ES-I3 (cell line): ENCODE results near the gene TEX11.
"Not testable (repeated sequence)": the region's sequence is repeated elsewhere in the genome, so short reads cannot be mapped to it uniquely, and the experiment has no call there.

ENCODE experiments used
- H3K36me3 ChIP-seq: 2 replicates; pipeline ENCODE4 v1.6.1; 2013; ENCODE audit warnings: mild to moderate bottlenecking, low read length, control low read depth, moderate library complexity; ENCODE audit not compliant: insufficient read depth
- H3K4me1 ChIP-seq: 2 replicates; pipeline ENCODE4 v1.6.1; 2013; ENCODE audit warnings: mild to moderate bottlenecking, control low read depth, low read length; ENCODE audit not compliant: insufficient read depth
- H3K9ac ChIP-seq: 2 replicates; pipeline ENCODE4 v1.6.1; 2013; ENCODE audit warnings: low read depth, mild to moderate bottlenecking, low read length, moderate library complexity
- H3K9me3 ChIP-seq: 2 replicates; pipeline ENCODE4 v1.6.1; 2013; ENCODE audit warnings: mild to moderate bottlenecking, low read length, moderate library complexity; ENCODE audit not compliant: control insufficient read depth, insufficient read depth

TEX11 gene

DNA sequence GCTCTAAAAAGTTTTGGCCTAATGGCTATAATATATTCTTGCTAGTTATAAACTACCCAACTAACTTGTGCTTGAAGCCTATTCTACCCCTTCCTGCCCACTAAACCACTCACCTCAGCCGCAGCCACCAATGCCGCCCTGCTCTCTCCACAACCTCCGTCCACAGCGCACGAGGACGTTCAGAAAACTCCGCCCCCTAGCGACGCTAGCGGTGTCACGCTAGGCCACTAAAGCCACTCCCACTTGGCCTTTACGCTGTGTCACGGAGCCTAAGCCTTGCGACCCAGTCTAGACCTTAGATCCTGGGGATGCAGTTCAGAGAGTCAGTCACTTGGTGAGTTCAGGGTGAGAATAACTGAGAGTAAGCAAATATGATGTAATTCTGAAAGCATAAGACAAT is at the start of gene TEX11:
TEX11 (minus strand) TSS at position 171 of the 400 bp plus-strand sequence. CDS start 922 bp downstream, outside the sequence.
- Histone ChIP-seq H3K36me3 (no peaks in the 10 kb centered on the region), H3K9ac (no peak within 1 kb of the TSS), H3K4me1 (no peaks in the 10 kb centered on the region), H3K9me3 (no peaks in the 10 kb centered on the region)

DNA sequence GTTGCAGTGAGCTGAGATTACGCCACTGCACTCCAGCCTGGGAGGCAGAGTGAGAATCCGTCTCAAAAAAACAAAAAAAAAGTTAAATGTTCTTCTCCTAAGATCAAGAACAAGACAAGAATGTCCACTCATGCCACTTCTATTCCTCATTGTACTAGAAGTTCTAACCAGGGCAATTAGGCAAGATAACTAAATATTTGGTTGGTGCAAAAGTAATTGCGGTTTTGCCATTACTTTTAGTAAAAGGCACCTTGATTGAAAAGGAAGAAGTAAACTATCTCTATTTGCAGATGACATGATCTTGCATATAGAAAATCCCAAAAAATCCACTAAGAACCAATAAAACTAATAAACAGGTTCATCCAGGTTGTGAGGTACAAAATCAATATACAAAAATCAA is 46.4 kb upstream of the TEX11 start:
- Histone ChIP-seq H3K4me1 (no peaks in the 10 kb centered on the region), H3K9me3 (no peaks in the 10 kb centered on the region), H3K9ac (no peak overlapping the region), H3K36me3 (no peaks in the 10 kb centered on the region)

DNA sequence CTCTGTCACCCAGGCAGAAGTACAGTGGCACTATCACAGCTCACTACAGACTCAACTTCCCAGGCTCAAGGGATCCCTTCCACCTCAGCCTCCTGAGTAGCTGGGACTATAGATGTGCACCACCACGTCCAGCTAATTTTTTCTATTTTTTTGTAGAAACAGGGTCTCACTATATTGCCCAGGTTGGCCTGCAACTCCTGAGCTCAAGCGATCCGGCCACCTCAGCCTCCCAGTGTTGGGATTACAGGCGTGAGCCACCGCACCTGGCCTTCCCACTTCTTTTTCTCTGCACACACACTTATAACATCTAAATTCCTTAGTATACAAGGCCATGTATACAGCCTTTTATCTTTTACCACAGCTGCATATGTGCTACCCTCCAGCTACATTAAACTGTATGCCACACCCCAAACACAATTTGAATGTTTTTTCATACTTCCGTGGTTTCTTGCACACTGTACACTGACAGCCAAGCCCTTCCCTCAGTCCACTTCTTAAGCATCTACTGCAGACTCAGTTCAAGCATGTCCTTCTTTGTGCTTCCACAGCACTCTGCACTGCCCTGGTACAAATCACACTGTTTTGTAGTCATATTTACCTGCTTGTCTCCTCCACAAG is 15.9 kb upstream of the TEX11 start:
- H3K4me1 ChIP-seq, result peaks cover 18% of the 10 kb centered on the region
- H3K9ac ChIP-seq, result no peak overlapping the region
- peaks cover 26% of the 10 kb centered on the region for H3K36me3 ChIP-seq
- H3K9me3 ChIP-seq, result no peaks in the 10 kb centered on the region

DNA sequence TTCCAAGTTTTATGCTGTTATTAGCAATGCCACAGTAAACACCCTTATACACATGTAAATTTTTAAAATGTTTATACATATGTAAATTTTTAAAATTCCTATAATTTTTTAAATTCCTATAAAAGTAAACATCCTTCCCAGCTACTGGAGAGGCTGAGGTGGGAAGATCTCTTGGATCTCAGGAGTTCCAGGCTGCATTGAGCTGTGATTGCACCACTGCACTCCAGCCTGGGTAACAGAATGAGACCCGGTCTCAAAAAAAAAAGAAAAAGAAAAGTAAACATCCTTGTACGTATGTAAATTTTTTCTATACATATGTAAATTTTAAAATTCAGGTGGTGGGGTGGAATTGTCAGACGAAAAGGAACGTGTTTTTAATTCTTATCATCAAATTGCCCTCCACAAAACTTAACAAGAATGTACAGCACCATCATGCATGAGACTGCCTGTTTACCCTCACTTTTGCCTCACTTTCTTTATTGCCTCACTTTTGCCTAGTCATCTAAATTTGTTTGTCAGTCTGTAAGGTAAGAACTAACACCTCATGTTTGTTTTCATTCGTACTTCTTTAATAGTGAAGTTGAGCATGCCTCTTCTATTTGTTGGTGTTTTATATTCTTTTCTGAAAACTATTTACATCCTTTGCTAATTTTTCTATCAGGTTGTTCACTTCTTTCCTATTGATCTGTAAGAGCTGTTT is 14.4 kb upstream of the TEX11 start:
- peak overlapping the region; percentile 4; the same call in 1 of the 2 replicates for H3K9ac ChIP-seq
- no peaks in the 10 kb centered on the region for H3K9me3 ChIP-seq
- H3K4me1 ChIP-seq, result peaks cover 18% of the 10 kb centered on the region
- H3K36me3 ChIP-seq, result peaks cover 25% of the 10 kb centered on the region

DNA sequence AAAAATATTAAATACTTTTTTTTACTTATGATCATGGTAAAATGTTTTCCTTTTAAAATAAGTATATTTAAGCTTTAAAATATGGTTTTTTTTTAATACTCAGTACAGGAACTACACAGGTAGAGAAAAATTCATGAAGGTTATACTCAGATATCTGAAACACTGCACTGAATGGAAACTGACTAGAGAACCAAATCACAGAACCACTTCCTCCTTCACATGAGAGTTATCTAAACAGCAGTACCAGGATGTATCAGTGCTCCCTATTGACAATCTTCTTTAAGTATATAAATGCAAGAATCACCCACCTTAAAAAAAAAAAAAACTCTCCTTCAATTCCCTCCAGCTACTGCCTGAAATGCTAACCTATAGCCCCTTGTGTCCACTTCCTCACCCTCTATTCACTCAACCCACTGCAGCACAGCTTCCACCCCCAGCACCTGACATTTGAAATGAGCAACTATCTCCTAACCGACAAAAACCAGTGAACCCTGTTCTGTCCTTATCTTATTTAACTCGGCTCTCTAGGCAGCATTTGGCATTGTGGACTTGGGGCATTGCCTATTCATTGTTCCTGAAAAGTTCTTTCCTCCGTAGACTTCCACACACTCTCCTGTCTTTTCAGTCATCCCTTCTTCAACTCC is 13.3 kb upstream of the TEX11 start:
- peak overlapping the region; percentile 3 for H3K9ac ChIP-seq
- H3K9me3 ChIP-seq, result no peaks in the 10 kb centered on the region
- peaks cover 14% of the 10 kb centered on the region; the same call in 1 of the 2 replicates for H3K36me3 ChIP-seq
- H3K4me1 ChIP-seq, result peaks cover 18% of the 10 kb centered on the region

DNA sequence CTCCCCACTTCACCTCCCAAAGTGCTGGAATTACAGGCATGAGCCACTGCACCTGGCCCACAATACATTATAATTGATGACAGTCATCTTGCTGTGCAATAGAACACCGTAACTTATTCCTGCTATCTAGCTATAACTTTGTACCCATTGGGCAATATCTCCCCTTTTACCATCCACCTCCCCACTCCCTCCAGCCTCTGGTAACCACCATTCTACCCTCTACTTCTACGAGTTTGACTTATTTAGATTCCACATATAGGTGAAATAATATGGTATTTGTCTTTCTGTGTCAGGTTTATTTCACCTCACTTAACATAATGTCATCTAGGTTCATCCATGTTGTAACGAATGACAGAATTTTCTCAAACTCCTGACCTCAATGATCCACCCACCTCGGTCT is 8.2 kb upstream of the TEX11 start:
- H3K9ac ChIP-seq, result no peak overlapping the region
- no peaks in the 10 kb centered on the region for H3K9me3 ChIP-seq
- no peaks in the 10 kb centered on the region for H3K36me3 ChIP-seq
- peaks cover 4% of the 10 kb centered on the region; the same call in 1 of the 2 replicates for H3K4me1 ChIP-seq

DNA sequence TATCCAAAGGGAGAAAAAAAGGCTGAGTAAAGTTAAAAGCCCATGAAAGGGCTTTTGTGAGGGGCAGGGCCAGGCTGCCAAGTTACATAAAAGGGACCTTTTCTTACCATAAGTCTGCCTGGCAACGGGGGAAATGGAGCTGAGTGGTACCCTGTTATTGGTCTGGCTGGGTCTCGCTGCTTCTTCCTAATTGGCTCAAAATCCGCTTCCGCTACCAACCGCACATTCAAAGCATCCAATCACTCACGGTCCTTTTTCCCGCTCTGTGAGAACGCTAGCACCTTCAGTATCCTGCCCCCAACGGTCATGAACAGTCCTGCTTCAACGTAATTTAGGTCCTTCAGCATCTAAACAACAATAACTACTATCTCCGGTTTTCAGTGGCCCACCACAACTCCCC is 611 bp downstream of the TEX11 start:
- Histone ChIP-seq H3K36me3 (no peaks in the 10 kb centered on the region), H3K9me3 (no peaks in the 10 kb centered on the region), H3K9ac (no peak overlapping the region), H3K4me1 (no peaks in the 10 kb centered on the region)

DNA sequence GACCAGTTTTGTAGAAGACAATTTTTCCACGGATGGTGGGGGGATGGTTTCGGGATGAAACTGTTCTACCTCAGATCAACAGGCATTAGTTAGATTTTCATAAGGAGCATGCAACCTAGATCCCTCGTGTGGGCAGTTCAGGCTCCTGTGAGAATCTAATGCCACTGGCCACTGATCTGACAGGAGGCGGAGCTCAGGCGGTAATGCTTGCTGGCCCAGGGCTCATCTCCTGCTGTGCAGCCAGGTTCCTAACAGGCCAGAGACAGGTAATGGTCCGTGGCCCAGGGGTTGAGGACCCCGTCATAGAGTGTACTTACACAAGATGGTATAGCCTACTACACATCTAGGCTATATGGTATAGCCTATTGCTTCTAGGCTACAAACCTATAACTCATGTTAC is 7.0 kb downstream of the TEX11 start:
- H3K9ac ChIP-seq, result no peak overlapping the region
- H3K36me3 ChIP-seq, result no peaks in the 10 kb centered on the region
- H3K9me3 ChIP-seq, result no peaks in the 10 kb centered on the region; the same call in 1 of the 2 replicates
- no peaks in the 10 kb centered on the region for H3K4me1 ChIP-seq

DNA sequence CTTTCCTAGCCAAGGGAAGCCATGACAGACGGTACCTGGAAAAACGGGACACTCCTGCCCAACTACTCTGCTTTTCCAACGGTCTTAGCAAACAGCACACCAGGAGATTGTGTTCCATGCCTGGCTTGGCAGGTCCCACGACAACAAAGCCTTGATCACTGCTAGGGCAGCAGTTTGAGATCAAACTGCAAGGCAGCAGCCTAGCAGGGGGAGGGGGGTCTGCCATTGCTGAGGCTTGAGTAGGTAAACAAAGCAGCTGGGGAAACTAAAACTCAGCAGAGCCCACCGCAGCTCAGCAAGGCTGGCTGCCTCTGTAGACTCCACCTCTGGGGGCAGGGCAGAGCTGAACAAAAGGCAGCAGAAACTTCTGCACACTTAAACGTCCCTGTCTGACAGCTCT is 18.1 kb downstream of the TEX11 start:
- not testable (repeated sequence) for H3K4me1 ChIP-seq, H3K9me3 ChIP-seq, H3K9ac ChIP-seq, H3K36me3 ChIP-seq

DNA sequence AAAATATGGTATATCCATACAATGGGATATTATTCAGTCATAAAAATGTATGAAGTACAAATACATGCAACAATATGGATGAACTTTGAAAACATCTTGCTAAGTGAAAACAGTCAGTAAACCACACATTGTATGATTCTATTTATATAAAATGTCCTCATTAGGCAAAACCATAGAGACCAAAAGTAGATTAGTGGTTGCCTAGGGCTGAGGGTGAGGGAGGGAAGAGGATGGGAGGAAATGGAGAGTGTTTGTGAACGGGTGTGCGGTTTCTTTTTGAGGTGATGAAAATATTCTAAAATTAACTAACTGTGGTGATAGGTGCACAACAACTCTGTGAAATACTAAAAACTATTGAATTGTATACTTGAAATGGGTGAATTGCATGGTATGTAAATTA is 29.6 kb downstream of the TEX11 start:
- Histone ChIP-seq H3K36me3 (no peaks in the 10 kb centered on the region), H3K9me3 (no peaks in the 10 kb centered on the region), H3K9ac (no peak overlapping the region), H3K4me1 (no peaks in the 10 kb centered on the region)

DNA sequence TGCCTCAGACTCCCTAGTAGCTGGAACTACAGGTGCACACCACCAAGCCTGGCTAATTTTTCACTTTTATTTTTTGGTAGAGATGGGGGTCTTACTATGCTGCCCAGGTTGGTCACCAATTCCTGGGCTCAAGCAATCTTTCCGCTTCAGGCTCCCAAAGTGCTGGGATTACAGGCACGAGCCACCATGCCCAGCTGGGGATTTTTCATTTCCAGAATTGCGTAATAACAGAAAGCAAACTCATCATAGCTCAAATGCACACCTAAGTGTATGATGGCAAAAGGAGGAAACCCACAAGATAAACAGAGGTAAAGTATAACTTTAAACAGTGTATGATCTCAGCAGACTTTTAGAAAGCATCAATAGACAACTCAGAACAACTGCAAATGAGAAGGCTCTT is 56.2 kb downstream of the TEX11 start:
- no peaks in the 10 kb centered on the region for H3K36me3 ChIP-seq
- H3K9me3 ChIP-seq, result no peaks in the 10 kb centered on the region; the same call in 1 of the 2 replicates
- H3K9ac ChIP-seq, result no peak overlapping the region
- no peaks in the 10 kb centered on the region for H3K4me1 ChIP-seq

DNA sequence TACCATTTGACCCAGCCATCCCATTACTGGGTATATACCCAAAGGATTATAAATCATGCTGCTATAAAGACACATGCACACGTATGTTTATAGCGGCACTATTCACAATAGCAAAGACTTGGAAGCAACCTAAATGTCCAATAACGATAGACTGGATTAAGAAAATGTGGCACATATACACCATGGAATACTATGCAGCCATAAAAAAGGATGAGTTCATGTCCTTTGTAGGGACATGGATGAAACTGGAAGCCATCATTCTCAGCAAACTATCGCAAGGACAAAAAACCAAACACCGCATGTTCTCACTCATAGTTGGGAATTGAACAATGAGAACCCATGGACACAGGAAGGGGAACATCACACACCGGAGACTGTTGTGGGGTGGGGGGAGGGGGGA is 64.4 kb downstream of the TEX11 start:
- H3K36me3 ChIP-seq, H3K4me1 ChIP-seq, H3K9ac ChIP-seq, H3K9me3 ChIP-seq: not testable (repeated sequence)

DNA sequence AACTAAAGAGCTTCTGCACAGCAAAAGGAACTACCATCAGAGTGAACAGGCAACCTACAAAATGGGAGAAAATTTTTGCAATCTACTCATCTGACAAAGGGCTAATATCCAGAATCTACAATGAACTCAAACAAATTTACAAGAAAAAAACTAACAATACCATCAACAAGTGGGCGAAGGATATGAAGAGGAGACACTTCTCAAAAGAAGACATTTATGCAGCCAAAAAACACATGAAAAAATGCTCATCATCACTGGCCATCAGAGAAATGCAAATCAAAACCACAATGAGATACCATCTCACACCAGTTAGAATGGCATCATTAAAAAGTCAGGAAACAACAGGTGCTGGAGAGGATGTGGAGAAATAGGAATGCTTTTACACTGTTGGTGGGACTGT is 64.9 kb downstream of the TEX11 start:
- not testable (repeated sequence) for H3K9me3 ChIP-seq, H3K4me1 ChIP-seq, H3K9ac ChIP-seq, H3K36me3 ChIP-seq

DNA sequence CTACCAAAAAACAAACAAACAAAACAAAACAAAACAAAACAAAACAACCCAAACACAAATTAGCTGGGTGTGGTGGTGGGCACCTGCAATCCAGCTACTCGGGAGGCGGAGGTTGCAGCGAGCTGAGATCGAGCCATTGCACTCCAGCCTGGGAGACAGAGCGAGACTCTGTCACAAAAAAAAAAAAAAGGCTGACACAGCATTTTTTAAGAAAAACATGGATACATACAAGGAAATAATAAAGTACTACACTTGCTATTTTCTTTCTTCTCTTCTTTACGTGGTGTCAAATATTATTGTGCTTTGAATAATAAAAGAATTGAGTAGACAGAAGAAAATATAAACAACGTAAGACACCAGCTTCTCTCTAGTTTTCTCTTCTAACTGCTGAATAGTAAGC is 73.9 kb downstream of the TEX11 start:
- H3K9ac ChIP-seq, result no peak overlapping the region
- no peaks in the 10 kb centered on the region for H3K36me3 ChIP-seq
- peaks cover 3% of the 10 kb centered on the region; the same call in 1 of the 2 replicates for H3K9me3 ChIP-seq
- H3K4me1 ChIP-seq, result no peaks in the 10 kb centered on the region; the same call in 1 of the 2 replicates

DNA sequence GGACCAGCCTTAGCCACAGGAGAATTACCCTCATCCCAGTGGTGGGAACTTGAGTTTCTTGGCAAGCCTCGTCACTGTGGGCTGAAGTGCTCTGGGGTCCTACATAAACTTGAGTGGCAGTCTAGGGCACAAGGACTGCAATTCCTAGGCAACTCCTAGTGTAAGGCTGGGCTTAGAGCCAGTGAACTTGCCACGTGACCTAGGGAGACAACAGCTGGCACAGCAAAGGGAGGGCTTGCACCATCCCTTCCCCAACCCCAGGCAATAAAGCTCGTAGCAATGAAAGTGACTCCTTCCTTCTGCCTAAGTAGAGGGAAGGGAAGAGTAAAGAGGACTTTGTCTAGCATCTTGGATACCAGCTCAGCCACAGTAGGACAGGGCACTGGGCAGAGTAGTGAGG is 81.8 kb downstream of the TEX11 start:
- H3K36me3 ChIP-seq, result no peaks in the 10 kb centered on the region
- H3K9me3 ChIP-seq, result no peaks in the 10 kb centered on the region
- H3K4me1 ChIP-seq, result no peaks in the 10 kb centered on the region; the same call in 1 of the 2 replicates
- H3K9ac ChIP-seq, result no peak overlapping the region
